ENCODE measurements around the gene SCARB1. TPM values are rescaled to one million over a fixed set of nuclear protein-coding genes. Genes with fewer than 3 reads are reported as not detected.

Gene SCARB1
- total RNA-seq, 1 experiment from 2014 or later, result 106 TPM

GRCh38 chr12:124733086-124733485 lies 130.6 kb downstream of the SCARB1 start:
- no peaks in the 10 kb centered on the region for H3K27me3 Mint-ChIP-seq (ENCODE audit: insufficient read depth, unreplicated experiment)
- peak overlapping the region; percentile 70 for H3K27ac Mint-ChIP-seq (ENCODE audit: unreplicated experiment)
- ChIA-PET CTCF (interaction anchor here (0.6 kb wide), 1 partner anchor 172 kb away, joined by 3 read pairs; no protein-coding TSS in a partner anchor), POLR2A (no interaction called here)
- Histone ChIP-seq H3K4me1 (peaks cover 24% of the 10 kb centered on the region), H3K4me3 (ENCODE audit: low read depth, low read length) (no peak overlapping the region), H3K27me3 (replicated peaks; ENCODE audit: control insufficient read depth, insufficient read depth, low read length) (no peaks in the 10 kb centered on the region), H3K36me3 (ENCODE audit: control insufficient read depth, insufficient read depth, low read length) (no peaks in the 10 kb centered on the region), H3K9me3 (no peaks in the 10 kb centered on the region)
- no peaks in the 10 kb centered on the region for H3K36me3 Mint-ChIP-seq (ENCODE audit: insufficient read depth, unreplicated experiment)
- intact Hi-C loops (cut with micrococcal nuclease; ENCODE audit: unreplicated experiment), result no loop called here
- TF ChIP-seq CTCF (IDR thresholded peaks at IDR 0.05; ENCODE audit: insufficient read depth in 1 of 2, low read depth in 1 of 2, low read length in 1 of 2, severe bottlenecking in 1 of 2, unreplicated experiment in 1 of 2), result no peak
- no peak overlapping the region for H3K4me3 Mint-ChIP-seq (ENCODE audit: unreplicated experiment)
- DNase-seq, result no peak
- no TSS peak for BruUV-seq (replicated peaks)
- peaks cover 8% of the 10 kb centered on the region for H3K4me1 Mint-ChIP-seq (ENCODE audit: low read depth, unreplicated experiment)
- H3K9me3 Mint-ChIP-seq (ENCODE audit: unreplicated experiment), result no peaks in the 10 kb centered on the region

GRCh38 chr12:124732275-124733075 lies 131.2 kb downstream of the SCARB1 start:
- no peaks in the 10 kb centered on the region for H3K27me3 Mint-ChIP-seq (ENCODE audit: insufficient read depth, unreplicated experiment)
- intact Hi-C loops (cut with micrococcal nuclease; ENCODE audit: unreplicated experiment), result no loop called here
- H3K4me1 Mint-ChIP-seq (ENCODE audit: low read depth, unreplicated experiment), result peaks cover 8% of the 10 kb centered on the region
- H3K27ac Mint-ChIP-seq (ENCODE audit: unreplicated experiment), result peak overlapping the region; percentile 70
- Histone ChIP-seq H3K4me3 (ENCODE audit: low read depth, low read length) (no peak overlapping the region), H3K9me3 (no peaks in the 10 kb centered on the region), H3K36me3 (ENCODE audit: control insufficient read depth, insufficient read depth, low read length) (no peaks in the 10 kb centered on the region), H3K27me3 (replicated peaks; ENCODE audit: control insufficient read depth, insufficient read depth, low read length) (no peaks in the 10 kb centered on the region), H3K4me1 (peaks cover 24% of the 10 kb centered on the region)
- ChIA-PET POLR2A (interaction anchor here (0.6 kb wide), 1 partner anchor 152 kb away, joined by 6 read pairs; no protein-coding TSS in a partner anchor), CTCF (interaction anchor here (0.6 kb wide), 3 partner anchors 171 to 760 kb away, joined by 3 to 4 read pairs (median 3); partner anchors contain the start of gene CCDC92)
- no peaks in the 10 kb centered on the region for H3K9me3 Mint-ChIP-seq (ENCODE audit: unreplicated experiment)
- DNase-seq, result no peak
- H3K4me3 Mint-ChIP-seq (ENCODE audit: unreplicated experiment), result no peak overlapping the region
- TF ChIP-seq CTCF (IDR thresholded peaks at IDR 0.05; ENCODE audit: insufficient read depth in 1 of 2, low read depth in 1 of 2, low read length in 1 of 2, severe bottlenecking in 1 of 2, unreplicated experiment in 1 of 2), result no peak
- no peaks in the 10 kb centered on the region for H3K36me3 Mint-ChIP-seq (ENCODE audit: insufficient read depth, unreplicated experiment)
- no TSS peak for BruUV-seq (replicated peaks)

- H3K4me1 ChIP-seq, result peaks cover 24% of the 10 kb centered on the region
- no peak for DNase-seq
- ChIA-PET CTCF (interaction anchor here (0.6 kb wide), 2 partner anchors 679 to 759 kb away, joined by 3 to 4 read pairs; partner anchors contain the start of gene CCDC92), POLR2A (no interaction called here)
- H3K9me3 ChIP-seq, result no peaks in the 10 kb centered on the region
- no peaks in the 10 kb centered on the region for H3K9me3 Mint-ChIP-seq (ENCODE audit: unreplicated experiment)
- no peaks in the 10 kb centered on the region for H3K36me3 Mint-ChIP-seq (ENCODE audit: insufficient read depth, unreplicated experiment)
- no TSS peak for BruUV-seq (replicated peaks)
- H3K27me3 Mint-ChIP-seq (ENCODE audit: insufficient read depth, unreplicated experiment), result no peaks in the 10 kb centered on the region
- no peaks in the 10 kb centered on the region for H3K36me3 ChIP-seq (ENCODE audit: control insufficient read depth, insufficient read depth, low read length)
- intact Hi-C loops (cut with micrococcal nuclease; ENCODE audit: unreplicated experiment), result no loop called here
- no peak overlapping the region for H3K4me3 Mint-ChIP-seq (ENCODE audit: unreplicated experiment)
- no peaks in the 10 kb centered on the region for H3K27me3 ChIP-seq (replicated peaks; ENCODE audit: control insufficient read depth, insufficient read depth, low read length)
- peaks cover 8% of the 10 kb centered on the region for H3K4me1 Mint-ChIP-seq (ENCODE audit: low read depth, unreplicated experiment)
- H3K4me3 ChIP-seq (ENCODE audit: low read depth, low read length), result no peak overlapping the region
- H3K27ac Mint-ChIP-seq (ENCODE audit: unreplicated experiment), result peak overlapping the region; percentile 70
- TF ChIP-seq CTCF (IDR thresholded peaks at IDR 0.05; ENCODE audit: insufficient read depth in 1 of 2, low read depth in 1 of 2, low read length in 1 of 2, severe bottlenecking in 1 of 2, unreplicated experiment in 1 of 2), result no peak
These were observed 131.8 kb downstream of the SCARB1 start for GRCh38 chr12:124731869-124732268.
